Fibroblast of lung (primary cell): ENCODE data around the gene GLYR1. TPM values are rescaled to one million over a fixed set of nuclear protein-coding genes. Genes with fewer than 3 reads are reported as not detected.

Experiments used
- DNase-seq, 2 donors: peaks; one replicate each; pipeline versions ENCODE4 v3.0.0 to v3.0.0-alpha.2; 2010; ENCODE audit warnings: low read depth in 2 of 2
- H2AFZ ChIP-seq: 2 replicates; pipeline ENCODE4 v1.5.1; 2012; ENCODE audit warnings: low read length, control low read depth, inconsistent platforms
- H3K27ac ChIP-seq: 2 replicates; pipeline ENCODE4 v1.5.1; 2011; ENCODE audit warnings: low read length, control low read depth; ENCODE audit not compliant: insufficient read depth
- H3K27me3 ChIP-seq: 2 replicates; pipeline ENCODE4 v1.5.1; 2011; ENCODE audit warnings: mild to moderate bottlenecking, low read length; ENCODE audit not compliant: control insufficient read depth, insufficient read depth
- H3K36me3 ChIP-seq: 2 replicates; pipeline ENCODE4 v1.5.1; 2011; ENCODE audit warnings: low read length; ENCODE audit not compliant: control insufficient read depth, insufficient read depth
- H3K4me1 ChIP-seq: 2 replicates; pipeline ENCODE4 v1.5.1; 2011; ENCODE audit warnings: low read length; ENCODE audit not compliant: control insufficient read depth, insufficient read depth; ENCODE audit errors: extremely low read depth
- H3K4me2 ChIP-seq: 2 replicates; pipeline ENCODE4 v1.5.1; 2011; ENCODE audit warnings: low read length, control low read depth; ENCODE audit not compliant: insufficient read depth; ENCODE audit errors: extremely low read depth
- H3K4me3 ChIP-seq, 4 experiments: fragments of 200-600 bp in 1 of 4; sonication (generic) in 1 of 4; replicated peaks in 1 of 4; 2 replicates each; pipeline ENCODE4 v1.5.1; 2011 to 2016; ENCODE audit warnings: low read length in 4 of 4, low read depth in 3 of 4, mild to moderate bottlenecking in 3 of 4, control low read depth in 2 of 4, inconsistent platforms in 1 of 4, mixed read lengths in 1 of 4; ENCODE audit not compliant: insufficient read depth in 1 of 4; ENCODE audit errors: control extremely low read depth in 1 of 4
- H3K79me2 ChIP-seq: 2 replicates; pipeline ENCODE4 v1.5.1; 2012; ENCODE audit warnings: mild to moderate bottlenecking, low read length, inconsistent platforms; ENCODE audit not compliant: control insufficient read depth, insufficient read depth
- H3K9ac ChIP-seq: 2 replicates; pipeline ENCODE4 v1.5.1; 2011; ENCODE audit warnings: mild to moderate bottlenecking, low read length, control low read depth; ENCODE audit not compliant: insufficient read depth
- H3K9me3 ChIP-seq: 2 replicates; pipeline ENCODE4 v1.5.1; 2012; ENCODE audit warnings: low read depth, low read length; ENCODE audit not compliant: control insufficient read depth, insufficient read depth
- H4K20me1 ChIP-seq: 2 replicates; pipeline ENCODE4 v1.5.1; 2011; ENCODE audit warnings: low read length; ENCODE audit not compliant: control insufficient read depth, insufficient read depth; ENCODE audit errors: extremely low read depth
- CTCF ChIP-seq, 2 donors: IDR thresholded peaks in 1 of 2; conservative IDR thresholded peaks in 1 of 2; 1 replicate in 1 of 2; 2 replicates in 1 of 2; pipeline ENCODE4 v1.5.1; 2011 to 2012; ENCODE audit warnings: low read length in 2 of 2, control low read depth in 1 of 2, inconsistent platforms in 1 of 2, low read depth in 1 of 2, mild to moderate bottlenecking in 1 of 2
- EZH2 ChIP-seq: IDR thresholded peaks from 2 replicates; pipeline ENCODE4 v1.5.1; 2012; ENCODE audit warnings: low read length, control low read depth, mild to moderate bottlenecking; ENCODE audit errors: missing control alignments
- polyA plus RNA-seq, 2 donors: library from polyadenylated mRNA; depleted of rRNA in 1 of 2; stranded (reverse) in 1 of 2; unstranded in 1 of 2; fragments of >200 nt; gene quantifications; 2 replicates each; pipeline ENCODE4 v1.2.1, GENCODE V29; 2011 to 2012; ENCODE audit warnings: missing spikeins in 1 of 2
- total RNA-seq: library from RNA; depleted of rRNA; stranded (reverse); fragments of >200 nt; gene quantifications from 2 replicates; pipeline ENCODE4 v1.2.1, GENCODE V29; 2014

Gene GLYR1
- total and polyA plus RNA-seq, 2 donors (not counting 1 experiment from before 2014, with no cell fraction given), result 28.6 to 39.6 TPM

DNA sequence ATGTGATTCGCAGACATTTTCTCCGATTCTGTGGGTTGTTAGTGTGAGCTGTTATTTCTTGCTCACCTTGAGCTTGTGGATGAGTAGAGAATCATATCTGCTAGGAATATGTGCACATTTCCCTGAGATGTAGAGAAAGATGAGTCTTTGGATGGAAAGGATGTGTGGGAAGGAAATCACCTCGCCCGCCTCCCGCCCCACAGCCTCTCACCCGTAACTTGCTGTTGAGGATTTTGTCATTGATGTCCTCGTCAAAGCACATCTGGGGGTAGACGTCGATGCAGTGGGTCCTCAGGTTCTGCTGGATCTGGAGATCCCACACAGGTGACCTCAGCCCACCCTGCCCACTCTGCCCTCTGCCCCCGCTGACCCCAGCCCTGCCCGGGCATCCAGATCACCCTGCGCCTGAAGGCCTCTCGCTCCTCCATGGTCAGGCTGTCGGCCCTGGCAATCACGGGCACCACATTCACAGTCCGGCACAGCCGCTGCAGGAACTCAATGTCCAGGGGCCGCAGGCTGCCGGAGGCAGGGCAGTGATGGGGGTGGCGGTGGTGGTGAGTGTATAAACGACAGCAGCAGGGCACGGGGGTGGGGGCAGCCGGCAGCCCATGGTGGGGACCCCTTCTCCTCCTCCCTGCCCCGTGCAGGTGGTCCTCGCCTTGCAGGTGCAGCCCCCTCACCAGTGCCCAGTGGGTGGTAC lies 63.7 kb downstream of the GLYR1 start:
- DNase-seq, result no peak
- no peaks in the 10 kb centered on the region for H3K79me2 ChIP-seq
- no peaks in the 10 kb centered on the region for H3K9me3 ChIP-seq
- H2AFZ ChIP-seq, result no peak overlapping the region
- H3K36me3 ChIP-seq, result no peaks in the 10 kb centered on the region
- H3K4me2 ChIP-seq, result no peak overlapping the region
- TF ChIP-seq EZH2, result no peak
- no peak for TF ChIP-seq CTCF (conservative IDR thresholded peaks at IDR 0.05 in 1 of 2, IDR thresholded peaks at IDR 0.05 in 1 of 2; ENCODE audit: low read depth in 1 of 2, low read length in 2 of 2)
- H3K27me3 ChIP-seq, result no peaks in the 10 kb centered on the region
- H4K20me1 ChIP-seq, result no peaks in the 10 kb centered on the region
- H3K27ac ChIP-seq, result no peak overlapping the region
- H3K4me3 ChIP-seq, result no peak overlapping the region
- H3K4me1 ChIP-seq, result no peaks in the 10 kb centered on the region
- no peak overlapping the region for H3K9ac ChIP-seq

DNA sequence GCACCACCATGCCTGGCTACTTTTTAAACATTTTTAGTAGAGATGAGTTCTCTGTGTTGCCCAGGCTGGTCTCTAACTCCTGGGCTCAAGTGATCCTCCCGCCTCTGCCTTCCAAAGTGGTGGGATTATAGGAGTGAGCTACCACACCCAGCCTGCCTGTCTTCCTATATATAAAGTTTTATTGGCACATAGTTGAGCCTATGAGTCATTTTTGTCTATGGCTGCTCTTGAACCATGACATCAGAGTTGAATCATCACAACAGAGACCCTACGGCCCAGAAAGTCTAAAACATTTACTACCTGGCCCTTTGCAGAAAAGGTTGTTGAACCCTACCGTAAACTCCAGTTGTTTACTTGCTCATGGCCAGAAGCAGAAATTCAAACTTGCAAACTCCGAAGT lies 66.9 kb downstream of the GLYR1 start:
- no peak overlapping the region for H3K9ac ChIP-seq
- H3K27ac ChIP-seq, result no peak overlapping the region
- no peak overlapping the region for H2AFZ ChIP-seq
- H3K4me1 ChIP-seq, result no peaks in the 10 kb centered on the region
- TF ChIP-seq EZH2 (no peak), CTCF (conservative IDR thresholded peaks at IDR 0.05 in 1 of 2, IDR thresholded peaks at IDR 0.05 in 1 of 2; ENCODE audit: low read depth in 1 of 2, low read length in 2 of 2) (no peak)
- H3K27me3 ChIP-seq, result no peaks in the 10 kb centered on the region
- H3K4me3 ChIP-seq, result no peak overlapping the region
- no peaks in the 10 kb centered on the region for H3K79me2 ChIP-seq
- H3K9me3 ChIP-seq, result no peaks in the 10 kb centered on the region
- H3K36me3 ChIP-seq, result no peaks in the 10 kb centered on the region
- DNase-seq, result peak; percentile 9 to 10
- no peak overlapping the region for H3K4me2 ChIP-seq
- H4K20me1 ChIP-seq, result no peaks in the 10 kb centered on the region

GRCh38 chr16:4778050-4778392 lies 69.1 kb downstream of the GLYR1 start:
- Histone ChIP-seq H3K9ac (no peak overlapping the region), H3K79me2 (no peaks in the 10 kb centered on the region), H3K9me3 (no peaks in the 10 kb centered on the region), H3K4me1 (no peaks in the 10 kb centered on the region), H3K4me3 (no peak overlapping the region), H2AFZ (no peak overlapping the region), H3K4me2 (no peak overlapping the region), H3K36me3 (no peaks in the 10 kb centered on the region), H3K27me3 (no peaks in the 10 kb centered on the region), H4K20me1 (no peaks in the 10 kb centered on the region), H3K27ac (no peak overlapping the region)
- no peak for DNase-seq
- TF ChIP-seq EZH2 (no peak), CTCF (conservative IDR thresholded peaks at IDR 0.05 in 1 of 2, IDR thresholded peaks at IDR 0.05 in 1 of 2; ENCODE audit: low read depth in 1 of 2, low read length in 2 of 2) (no peak)
